Caki2 (cell line): ENCODE results near the gene ANKS3. TPM values are rescaled to one million over a fixed set of nuclear protein-coding genes. Genes with fewer than 3 reads are reported as not detected.
"Not testable (repeated sequence)": the region's sequence is repeated elsewhere in the genome, so short reads cannot be mapped to it uniquely, and the experiment has no call there.

Experiments used
- DNase-seq: peaks from one replicate; pipeline ENCODE4 v3.0.0-alpha.2; 2015; ENCODE audit warnings: low read depth
- in situ Hi-C: cut with HindIII; loops from 2 replicates; pipeline ENCODE4 v1.10.0; 2016; ENCODE audit warnings: low sequenced_read_pairs, low pct_unique_long_range_greater_than_20kb, mixed read lengths
- total RNA-seq: library from RNA; depleted of rRNA; stranded (reverse); fragments of >200 nt; shearing (Covaris generic); gene quantifications from 2 replicates; pipeline ENCODE4 v1.2.3, GENCODE V29; 2014; ENCODE audit warnings: low replicate concordance

ANKS3 gene
- total RNA-seq, 1 experiment from 2014 or later, result 62.5 TPM

GRCh38 chr16:4664538-4665418, 69.3 kb downstream of the ANKS3 start:
- in situ Hi-C loops, result no loop called here

GRCh38 chr16:4663777-4664465, 70.2 kb downstream of the ANKS3 start:
- in situ Hi-C loops, result no loop called here
- no peak for DNase-seq

More at GRCh38 chr16:4664538-4665418, 69.3 kb downstream of the ANKS3 start:
- no peak for DNase-seq

- no peak for DNase-seq
- in situ Hi-C loops, result no loop called here
Observed at GRCh38 chr16:4663465-4663776, 70.7 kb downstream of the ANKS3 start.

- in situ Hi-C loops, result no loop called here
Observed at GRCh38 chr16:4661661-4662060, 72.4 kb downstream of the ANKS3 start.

GRCh38 chr16:4660454-4661007, 73.5 kb downstream of the ANKS3 start:
- in situ Hi-C loops, result no loop called here
- DNase-seq, result peak; percentile 28

More at GRCh38 chr16:4661661-4662060, 72.4 kb downstream of the ANKS3 start:
- no peak for DNase-seq

GRCh38 chr16:4659363-4660353, 74.4 kb downstream of the ANKS3 start:
- no peak for DNase-seq
- in situ Hi-C loops, result no loop called here

GRCh38 chr16:4656695-4657686, 77.1 kb downstream of the ANKS3 start:
- DNase-seq, result no peak
- in situ Hi-C loops, result no loop called here

GRCh38 chr16:4656221-4656620, 77.8 kb downstream of the ANKS3 start:
- in situ Hi-C loops, result no loop called here
- DNase-seq, result no peak

GRCh38 chr16:4655801-4656200, 78.3 kb downstream of the ANKS3 start:
- no peak for DNase-seq
- in situ Hi-C loops, result no loop called here

GRCh38 chr16:4654964-4655590, 79.0 kb downstream of the ANKS3 start:
- DNase-seq, result no peak
- in situ Hi-C loops, result no loop called here

- DNase-seq, result peak; percentile 84
- in situ Hi-C loops, result no loop called here
Observed at GRCh38 chr16:4654011-4654963, 79.8 kb downstream of the ANKS3 start.

GRCh38 chr16:4652561-4652960, 81.5 kb downstream of the ANKS3 start:
- DNase-seq, result no peak
- in situ Hi-C loops, result no loop called here

GRCh38 chr16:4651827-4652226, 82.2 kb downstream of the ANKS3 start:
- in situ Hi-C loops, result no loop called here
- DNase-seq, result no peak

GRCh38 chr16:4650443-4651074, 83.5 kb downstream of the ANKS3 start:
- peak; percentile 38 for DNase-seq
- in situ Hi-C loops, result not testable (repeated sequence)

- in situ Hi-C loops, result loop anchor here (25.0 kb wide), 1 partner anchor 138 kb away; no protein-coding TSS in a partner anchor
- DNase-seq, result no peak
Observed at GRCh38 chr16:4649744-4650442, 84.2 kb downstream of the ANKS3 start.
